Measurements from ENCODE around the gene EME1.

- no peak for TF ChIP-seq POLR2A (IDR thresholded peaks at IDR 0.05)
- no peak for TF ChIP-seq CTCF (IDR thresholded peaks at IDR 0.05)
These were observed 19.6 kb downstream of the EME1 start for GRCh38 chr17:50392621-50393020.

All from right lobe of liver (tissue), 4 donors.